Measurements from ENCODE around the gene IGSF21.

- TF ChIP-seq GATA3 (IDR thresholded peaks at IDR 0.05; ENCODE audit: low read depth, low read length) (no peak), GATA2 (IDR thresholded peaks at IDR 0.05; ENCODE audit: low read depth, low read length) (no peak)
These were observed 4.2 kb downstream of the IGSF21 start for GRCh38 chr1:18111605-18112297.

Measured in SH-SY5Y (cell line).